ENCODE data around the gene TMEM239.
"Not testable (repeated sequence)": the region's sequence is repeated elsewhere in the genome, so short reads cannot be mapped to it uniquely, and the experiment has no call there.

The TMEM239 gene

GRCh38 chr20:2816030-2816582, at the start of gene TMEM239:
TMEM239 (plus strand) TSS chr20:2816364; CDS start chr20:2816555, 191 bp downstream.
- DNase-seq, result no peak

DNA sequence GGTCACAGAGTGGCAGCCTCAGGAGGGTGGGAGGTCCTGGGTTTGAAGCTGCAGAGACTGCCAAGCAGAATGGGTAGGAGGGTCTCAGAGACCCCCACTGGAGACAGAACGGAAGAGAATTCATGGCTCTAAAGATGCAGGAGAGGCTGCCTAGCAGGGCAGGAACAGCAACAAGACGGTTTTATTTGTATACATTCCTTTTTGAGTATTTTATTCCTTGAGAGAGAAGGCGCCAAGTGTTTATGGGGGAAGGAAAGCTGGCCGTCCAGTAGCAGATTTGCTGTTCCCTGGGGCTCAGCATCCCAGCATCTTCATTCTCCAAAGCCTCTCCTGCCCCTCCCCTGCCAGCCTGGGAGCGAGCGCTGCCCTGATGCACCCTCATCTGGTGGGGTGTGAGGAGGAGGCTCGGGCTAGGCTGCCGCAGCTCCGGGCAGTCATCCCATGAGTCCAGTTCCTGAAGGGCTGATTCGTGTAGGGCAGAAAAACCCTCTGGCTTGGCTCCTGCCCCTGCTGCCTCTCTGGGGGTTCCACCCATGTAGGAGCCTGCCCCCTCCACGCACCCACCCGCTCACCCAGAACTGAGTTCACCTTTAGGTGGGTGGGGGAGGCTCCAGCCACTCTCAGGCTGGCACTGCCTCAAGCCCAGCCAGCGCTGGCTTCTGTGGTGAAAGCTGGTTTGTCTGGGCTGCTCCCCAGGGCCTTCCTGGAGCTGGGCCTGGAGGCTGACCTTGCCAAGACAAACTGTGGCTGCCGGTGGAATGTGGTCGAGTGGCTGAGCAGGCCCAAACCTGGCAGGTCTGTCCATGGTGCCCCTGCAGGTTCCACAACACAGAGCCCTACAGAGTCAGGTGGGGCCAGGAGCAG, 48.2 kb upstream of the TMEM239 start:
- no peak for TF ChIP-seq POLR2A (IDR thresholded peaks at IDR 0.05; ENCODE audit: low read length)
- no peak for DNase-seq

More at GRCh38 chr20:2816030-2816582, at the start of gene TMEM239:
- TF ChIP-seq POLR2A (IDR thresholded peaks at IDR 0.05; ENCODE audit: low read length) (no peak), GATA1 (IDR thresholded peaks at IDR 0.05; ENCODE audit: low read depth, low read length) (no peak)

GRCh38 chr20:2768632-2769015, 47.5 kb upstream of the TMEM239 start:
- DNase-seq, result no peak
- TF ChIP-seq GATA1 (IDR thresholded peaks at IDR 0.05; ENCODE audit: low read depth, low read length) (no peak), POLR2A (IDR thresholded peaks at IDR 0.05; ENCODE audit: low read length) (no peak)

DNA sequence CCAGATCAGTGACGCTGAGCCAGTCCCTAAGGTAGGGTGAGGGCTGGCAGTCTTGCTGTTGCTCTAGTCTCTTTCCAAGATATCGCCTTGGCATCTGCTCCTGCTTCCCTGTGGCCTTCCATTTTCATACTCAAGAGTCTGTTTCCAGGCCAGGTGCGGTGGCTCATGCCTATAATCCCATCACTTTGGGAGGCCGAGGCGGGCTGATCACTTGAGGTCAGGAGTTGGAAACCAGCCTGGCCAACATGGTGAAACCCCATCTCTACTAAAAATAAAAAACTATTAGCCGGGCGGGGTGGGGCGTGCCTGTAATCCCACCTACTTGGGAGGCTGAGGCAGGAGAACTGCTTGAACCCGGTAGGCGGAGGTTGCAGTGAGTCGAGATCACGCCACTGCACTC, 46.1 kb upstream of the TMEM239 start:
- not testable (repeated sequence) for DNase-seq

DNA sequence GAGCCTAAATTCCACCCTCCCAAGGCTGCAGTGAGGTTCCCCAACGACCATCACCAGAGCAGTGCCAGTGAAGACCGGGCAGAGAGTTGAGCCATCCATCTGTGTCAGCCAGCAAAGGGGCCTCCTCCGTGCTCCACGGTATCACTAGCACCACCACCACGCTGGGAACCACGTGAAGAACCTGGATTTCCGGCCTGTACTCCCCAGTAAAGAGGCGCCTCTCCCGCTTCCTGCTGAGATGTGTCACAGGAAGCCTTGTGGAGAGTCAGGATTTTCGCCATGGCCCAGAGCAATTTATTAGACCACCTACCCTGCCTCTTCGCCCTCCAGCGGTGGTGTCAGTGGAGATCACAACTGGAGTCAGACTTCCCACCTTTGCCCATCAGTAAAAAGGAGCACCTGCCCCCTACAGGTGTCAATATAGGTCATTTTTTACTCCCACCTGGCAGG, 44.5 kb upstream of the TMEM239 start:
- no peak for DNase-seq
- TF ChIP-seq POLR2A (IDR thresholded peaks at IDR 0.05; ENCODE audit: low read length) (no peak), GATA1 (IDR thresholded peaks at IDR 0.05; ENCODE audit: low read depth, low read length) (no peak)

- TF ChIP-seq POLR2A (IDR thresholded peaks at IDR 0.05; ENCODE audit: low read length), result no peak
- no peak for TF ChIP-seq GATA1 (IDR thresholded peaks at IDR 0.05; ENCODE audit: low read depth, low read length)
- DNase-seq, result no peak
These were observed 42.4 kb upstream of the TMEM239 start for GRCh38 chr20:2773812-2774211.

- TF ChIP-seq GATA1 (IDR thresholded peaks at IDR 0.05; ENCODE audit: low read depth, low read length), result no peak
- TF ChIP-seq POLR2A (IDR thresholded peaks at IDR 0.05; ENCODE audit: low read length), result no peak
- DNase-seq, result no peak
These were observed 41.0 kb upstream of the TMEM239 start for GRCh38 chr20:2775139-2775538.

DNA sequence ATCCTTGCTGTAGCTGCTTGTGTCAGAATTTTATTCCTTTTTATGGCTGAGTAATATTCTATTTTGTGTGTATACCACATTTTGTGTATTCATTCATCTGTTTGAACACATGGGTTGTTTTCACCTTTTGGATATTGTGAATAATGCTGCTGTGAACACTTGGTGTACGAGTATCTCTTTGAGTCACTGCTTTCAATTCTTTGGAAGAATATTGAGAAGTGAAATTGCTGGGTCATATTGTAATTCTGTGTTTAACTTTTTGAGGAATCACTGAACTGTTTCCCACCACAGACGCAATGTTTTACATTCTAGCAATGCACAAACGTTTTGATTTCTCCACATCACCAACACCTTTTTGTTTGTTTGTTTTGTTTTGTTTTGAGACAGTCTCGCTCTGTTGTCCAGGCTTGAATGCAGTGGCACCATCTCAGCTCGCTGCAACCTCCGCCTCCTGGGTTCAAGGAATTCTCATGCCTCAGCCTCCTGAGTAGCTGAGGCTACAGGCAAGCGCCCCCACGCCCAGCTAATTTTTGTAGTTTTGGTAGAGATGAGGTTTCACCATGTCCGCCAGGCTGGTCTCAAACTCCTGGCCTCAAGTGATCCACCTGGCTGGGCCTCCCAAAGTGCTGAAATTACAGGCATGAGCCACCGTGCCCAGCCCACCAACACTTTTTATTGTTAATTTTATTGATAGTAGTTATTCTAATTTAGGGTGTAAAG, 37.4 kb upstream of the TMEM239 start:
- TF ChIP-seq POLR2A (IDR thresholded peaks at IDR 0.05; ENCODE audit: low read length) (no peak), GATA1 (IDR thresholded peaks at IDR 0.05; ENCODE audit: low read depth, low read length) (no peak)
- no peak for DNase-seq

GRCh38 chr20:2780948-2781347, 35.2 kb upstream of the TMEM239 start:
- no peak for DNase-seq
- TF ChIP-seq GATA1 (IDR thresholded peaks at IDR 0.05; ENCODE audit: low read depth, low read length) (no peak), POLR2A (IDR thresholded peaks at IDR 0.05; ENCODE audit: low read length) (no peak)

- DNase-seq, result no peak
- TF ChIP-seq GATA1 (IDR thresholded peaks at IDR 0.05; ENCODE audit: low read depth, low read length), result no peak
- no peak for TF ChIP-seq POLR2A (IDR thresholded peaks at IDR 0.05; ENCODE audit: low read length)
These were observed 32.1 kb upstream of the TMEM239 start for GRCh38 chr20:2783908-2784566.

- TF ChIP-seq GATA1 (IDR thresholded peaks at IDR 0.05; ENCODE audit: low read depth, low read length), result no peak
- TF ChIP-seq POLR2A (IDR thresholded peaks at IDR 0.05; ENCODE audit: low read length), result no peak
- DNase-seq, result no peak
These were observed 22.7 kb upstream of the TMEM239 start for GRCh38 chr20:2793471-2793870.

DNA sequence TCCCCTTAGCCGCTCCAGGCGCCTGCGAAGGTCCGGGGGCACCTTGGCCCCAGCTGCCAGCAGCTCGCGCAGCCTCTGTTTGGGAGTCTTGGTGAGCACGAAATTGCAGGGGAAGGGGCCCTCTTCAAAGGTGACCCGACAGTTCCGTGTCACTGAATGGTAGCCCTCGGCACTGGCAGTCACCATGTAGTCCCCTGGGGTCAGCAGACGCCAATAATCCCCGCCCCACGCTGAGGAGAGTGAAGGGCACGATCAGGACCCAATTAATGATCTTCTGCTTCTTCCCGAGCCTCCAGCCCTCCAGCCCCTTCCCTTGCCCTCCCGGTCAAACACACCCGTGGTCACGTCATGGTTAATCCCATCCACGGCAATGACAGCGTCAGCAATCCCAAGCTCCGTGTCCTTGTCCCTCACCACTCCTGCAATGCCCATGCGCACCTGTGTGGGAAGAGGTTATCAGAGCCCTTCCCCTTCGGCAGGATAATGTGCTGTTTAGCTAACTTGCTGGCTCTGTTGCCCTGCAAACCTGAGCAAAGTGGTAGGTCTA, 21.9 kb upstream of the TMEM239 start:
- TF ChIP-seq GATA1 (IDR thresholded peaks at IDR 0.05; ENCODE audit: low read depth, low read length) (no peak), POLR2A (IDR thresholded peaks at IDR 0.05; ENCODE audit: low read length) (no peak)
- no peak for DNase-seq

DNA sequence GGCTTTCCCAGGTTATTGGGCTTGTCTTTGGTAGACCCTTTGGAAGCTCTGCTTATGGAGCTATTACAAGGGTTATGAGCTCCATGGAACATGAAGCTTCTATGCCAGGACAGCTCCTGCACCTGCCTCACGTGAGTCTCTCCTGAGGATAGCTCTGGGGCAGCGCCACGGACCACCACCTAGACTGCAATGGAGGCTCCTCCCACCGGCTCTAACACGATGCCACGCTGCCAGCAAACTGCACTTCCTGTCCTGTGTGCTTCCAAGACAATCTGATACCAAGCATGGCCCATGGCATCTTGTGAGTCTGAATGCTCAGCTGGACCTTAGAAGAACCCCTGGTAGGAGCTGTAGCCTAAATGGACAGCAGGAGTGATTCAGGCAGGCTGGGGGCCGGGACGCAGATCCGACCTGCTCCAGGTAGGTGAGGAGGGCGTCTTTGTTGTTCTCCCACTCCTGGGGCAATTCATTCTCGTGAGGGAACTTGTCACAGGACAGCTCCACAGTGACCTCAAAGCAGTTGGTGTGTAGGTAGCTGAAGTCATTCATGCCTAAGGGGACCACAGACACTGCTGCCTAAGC, 21.2 kb upstream of the TMEM239 start:
- no peak for DNase-seq
- TF ChIP-seq GATA1 (IDR thresholded peaks at IDR 0.05; ENCODE audit: low read depth, low read length) (no peak), POLR2A (IDR thresholded peaks at IDR 0.05; ENCODE audit: low read length) (no peak)
